Liver (tissue), 9 donors: ENCODE measurements around the gene CYSLTR2. TPM values are rescaled to one million over a fixed set of nuclear protein-coding genes. Genes with fewer than 3 reads are reported as not detected.

Source experiments
- DNase-seq: peaks from one replicate; pipeline ENCODE4 v3.0.0-alpha.2; 2017; ENCODE audit warnings: low spot score
- H3K27ac ChIP-seq, 2 donors: one replicate each; pipeline ENCODE4 v1.7.0; 2013; ENCODE audit warnings: inconsistent platforms in 2 of 2, low read length in 2 of 2, control low read depth in 1 of 2, low read depth in 1 of 2, mild to moderate bottlenecking in 1 of 2
- H3K27me3 ChIP-seq, 4 donors: one replicate each; pipeline versions ENCODE4 v1.6.1 to v1.7.0; 2013; ENCODE audit warnings: low read length in 3 of 4, inconsistent platforms in 1 of 4, mild to moderate bottlenecking in 1 of 4, moderate library complexity in 1 of 4; ENCODE audit not compliant: control insufficient read depth in 4 of 4, insufficient read depth in 4 of 4
- H3K36me3 ChIP-seq, 4 donors: one replicate each; pipeline versions ENCODE4 v1.6.1 to v1.7.0; 2013; ENCODE audit warnings: low read length in 3 of 4, mild to moderate bottlenecking in 3 of 4, low read depth in 1 of 4, moderate library complexity in 1 of 4; ENCODE audit not compliant: control insufficient read depth in 4 of 4, insufficient read depth in 3 of 4
- H3K4me1 ChIP-seq, 4 donors: one replicate each; pipeline versions ENCODE4 v1.6.1 to v1.7.0; 2013; ENCODE audit warnings: low read length in 3 of 4, mild to moderate bottlenecking in 3 of 4, moderate library complexity in 1 of 4; ENCODE audit not compliant: control insufficient read depth in 4 of 4, insufficient read depth in 4 of 4
- H3K4me3 ChIP-seq, 3 donors: one replicate each; pipeline versions ENCODE4 v1.6.1 to v1.7.0; 2013; ENCODE audit warnings: low read length in 3 of 3, control low read depth in 1 of 3, low read depth in 1 of 3, mild to moderate bottlenecking in 1 of 3
- H3K9ac ChIP-seq, 2 donors: one replicate each; pipeline ENCODE4 v1.7.0; 2013; ENCODE audit warnings: low read length in 2 of 2, mild to moderate bottlenecking in 2 of 2, moderate library complexity in 2 of 2, control low read depth in 1 of 2, low read depth in 1 of 2
- H3K9me3 ChIP-seq, 4 donors: one replicate each; pipeline versions ENCODE4 v1.6.1 to v1.7.0; 2013; ENCODE audit warnings: low read length in 3 of 4; ENCODE audit not compliant: control insufficient read depth in 4 of 4
- EGR1 ChIP-seq, 2 donors: IDR thresholded peaks; 2 replicates each; pipeline ENCODE4 v1.6.1; 2016 to 2018; ENCODE audit warnings: antibody characterized with exemption in 2 of 2, low read depth in 2 of 2
- FOXA1 ChIP-seq: IDR thresholded peaks from 2 replicates; pipeline ENCODE4 v1.6.1; 2016; ENCODE audit warnings: antibody characterized with exemption
- GABPA ChIP-seq, 2 donors: IDR thresholded peaks in 1 of 2; conservative IDR thresholded peaks in 1 of 2; 2 replicates each; pipeline ENCODE4 v1.6.1; 2016; ENCODE audit warnings: antibody characterized with exemption in 2 of 2, mild to moderate bottlenecking in 1 of 2, moderate library complexity in 1 of 2
- HNF4A ChIP-seq, 2 donors: conservative IDR thresholded peaks; 2 replicates each; pipeline ENCODE4 v1.6.1; 2016; ENCODE audit warnings: antibody characterized with exemption in 2 of 2, mild to moderate bottlenecking in 2 of 2
- HNF4G ChIP-seq: IDR thresholded peaks from 2 replicates; pipeline ENCODE4 v1.6.1; 2016; ENCODE audit warnings: antibody characterized with exemption
- JUND ChIP-seq, 2 donors: IDR thresholded peaks; 2 replicates each; pipeline ENCODE4 v1.6.1; 2016; ENCODE audit warnings: antibody characterized with exemption in 2 of 2
- NR2F2 ChIP-seq: IDR thresholded peaks from 2 replicates; pipeline ENCODE4 v1.6.1; 2016; ENCODE audit warnings: antibody characterized with exemption
- RAD21 ChIP-seq, 2 donors: IDR thresholded peaks; 2 replicates each; pipeline ENCODE4 v1.6.1; 2016; ENCODE audit warnings: antibody characterized with exemption in 2 of 2, mild to moderate bottlenecking in 2 of 2
- RXRA ChIP-seq, 2 donors: IDR thresholded peaks; 2 replicates each; pipeline ENCODE4 v1.6.1; 2017 to 2018; ENCODE audit warnings: antibody characterized with exemption in 2 of 2, mild to moderate bottlenecking in 1 of 2
- SP1 ChIP-seq: IDR thresholded peaks from 2 replicates; pipeline ENCODE4 v1.6.1; 2018; ENCODE audit warnings: antibody characterized with exemption, mild to moderate bottlenecking
- TAF1 ChIP-seq: conservative IDR thresholded peaks from 2 replicates; pipeline ENCODE4 v1.6.1; 2016; ENCODE audit warnings: antibody characterized with exemption, mild to moderate bottlenecking
- YY1 ChIP-seq: IDR thresholded peaks from 2 replicates; pipeline ENCODE4 v1.6.1; 2016; ENCODE audit warnings: antibody characterized with exemption, mild to moderate bottlenecking
- WGBS: extraction: QIAGEN DNeasy Blood & Tissue Kit; methylation state at CpG from one replicate; pipeline ENCODE4 v1.1.7; 2013; 5-methylcytosine and 5-hydroxymethylcytosine counted together
- polyA plus RNA-seq, 2 donors: library from polyadenylated mRNA; stranded (reverse) in 1 of 2; unstranded in 1 of 2; fragments of 200-250 nt in 1 of 2; fragments of >200 nt in 1 of 2; fragmentation: Nextera tagmentation in 1 of 2; extraction: Ambion mirVana in 1 of 2; gene quantifications; one replicate each; pipeline versions ENCODE4 v1.2.1 to v1.2.3, GENCODE V29; 2013 to 2015
- total RNA-seq, 2 donors: library from RNA; depleted of rRNA; stranded (reverse); fragments of >200 nt; gene quantifications; one replicate each; pipeline ENCODE4 v1.2.3, GENCODE V29; 2014
- TF ChIP-seq, protein P1 (sequence below): fragments of 150-350 bp; IDR thresholded peaks from 2 replicates; pipeline ENCODE4 v1.5.1; 2017; ENCODE audit warnings: improper control_type of control experiment, low read depth, low read length; ENCODE audit not compliant: missing input control
- TF ChIP-seq, protein P2 (sequence below): IDR thresholded peaks from 2 replicates; pipeline ENCODE4 v1.6.1; 2016; ENCODE audit warnings: antibody characterized with exemption
- TF ChIP-seq, protein P3 (sequence below): IDR thresholded peaks from 2 replicates; pipeline ENCODE4 v1.6.1; 2016; ENCODE audit warnings: antibody characterized with exemption, mild to moderate bottlenecking
- donor health status: healthy.
- donor health status: healthy.
- donor health status: healthy.
- donor health status: healthy.
- donor health status: healthy.

Gene CYSLTR2
- total and polyA plus RNA-seq, 4 donors, result 0.07 to 0.37 (median 0.15) TPM

DNA sequence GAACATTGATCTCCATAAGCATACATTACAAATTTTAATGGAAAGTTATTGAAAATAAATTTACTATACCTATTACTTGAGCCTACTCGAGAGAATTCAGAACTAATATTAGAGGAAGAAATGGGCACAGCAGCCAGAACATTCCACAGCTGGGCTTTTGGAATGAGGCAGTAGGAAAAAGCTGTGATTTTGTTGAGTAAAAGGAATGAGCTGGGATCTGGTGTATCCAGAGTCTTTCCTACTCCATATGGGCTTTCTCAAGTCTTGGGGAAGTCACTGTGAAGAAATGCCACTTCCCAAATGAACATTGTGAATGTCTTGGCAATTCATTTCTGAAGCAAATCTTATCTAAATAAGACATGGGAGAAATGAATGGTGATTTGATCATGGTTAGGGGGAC, 93.1 kb downstream of the CYSLTR2 start:
- no peaks in the 10 kb centered on the region for H3K4me1 ChIP-seq
- TF ChIP-seq NR2F2 (no peak), HNF4A (conservative IDR thresholded peaks at IDR 0.05) (no peak), RXRA (IDR thresholded peaks at IDR 0.05) (no peak), SP1 (no peak), RAD21 (IDR thresholded peaks at IDR 0.05) (no peak), HNF4G (no peak), EGR1 (IDR thresholded peaks at IDR 0.05; ENCODE audit: low read depth in 2 of 2) (no peak), FOXA1 (no peak)
- TF ChIP-seq, protein P1, sequence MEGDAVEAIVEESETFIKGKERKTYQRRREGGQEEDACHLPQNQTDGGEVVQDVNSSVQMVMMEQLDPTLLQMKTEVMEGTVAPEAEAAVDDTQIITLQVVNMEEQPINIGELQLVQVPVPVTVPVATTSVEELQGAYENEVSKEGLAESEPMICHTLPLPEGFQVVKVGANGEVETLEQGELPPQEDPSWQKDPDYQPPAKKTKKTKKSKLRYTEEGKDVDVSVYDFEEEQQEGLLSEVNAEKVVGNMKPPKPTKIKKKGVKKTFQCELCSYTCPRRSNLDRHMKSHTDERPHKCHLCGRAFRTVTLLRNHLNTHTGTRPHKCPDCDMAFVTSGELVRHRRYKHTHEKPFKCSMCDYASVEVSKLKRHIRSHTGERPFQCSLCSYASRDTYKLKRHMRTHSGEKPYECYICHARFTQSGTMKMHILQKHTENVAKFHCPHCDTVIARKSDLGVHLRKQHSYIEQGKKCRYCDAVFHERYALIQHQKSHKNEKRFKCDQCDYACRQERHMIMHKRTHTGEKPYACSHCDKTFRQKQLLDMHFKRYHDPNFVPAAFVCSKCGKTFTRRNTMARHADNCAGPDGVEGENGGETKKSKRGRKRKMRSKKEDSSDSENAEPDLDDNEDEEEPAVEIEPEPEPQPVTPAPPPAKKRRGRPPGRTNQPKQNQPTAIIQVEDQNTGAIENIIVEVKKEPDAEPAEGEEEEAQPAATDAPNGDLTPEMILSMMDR, result no peak
- TF ChIP-seq, protein P2, sequence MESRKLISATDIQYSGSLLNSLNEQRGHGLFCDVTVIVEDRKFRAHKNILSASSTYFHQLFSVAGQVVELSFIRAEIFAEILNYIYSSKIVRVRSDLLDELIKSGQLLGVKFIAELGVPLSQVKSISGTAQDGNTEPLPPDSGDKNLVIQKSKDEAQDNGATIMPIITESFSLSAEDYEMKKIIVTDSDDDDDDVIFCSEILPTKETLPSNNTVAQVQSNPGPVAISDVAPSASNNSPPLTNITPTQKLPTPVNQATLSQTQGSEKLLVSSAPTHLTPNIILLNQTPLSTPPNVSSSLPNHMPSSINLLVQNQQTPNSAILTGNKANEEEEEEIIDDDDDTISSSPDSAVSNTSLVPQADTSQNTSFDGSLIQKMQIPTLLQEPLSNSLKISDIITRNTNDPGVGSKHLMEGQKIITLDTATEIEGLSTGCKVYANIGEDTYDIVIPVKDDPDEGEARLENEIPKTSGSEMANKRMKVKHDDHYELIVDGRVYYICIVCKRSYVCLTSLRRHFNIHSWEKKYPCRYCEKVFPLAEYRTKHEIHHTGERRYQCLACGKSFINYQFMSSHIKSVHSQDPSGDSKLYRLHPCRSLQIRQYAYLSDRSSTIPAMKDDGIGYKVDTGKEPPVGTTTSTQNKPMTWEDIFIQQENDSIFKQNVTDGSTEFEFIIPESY, result no peak
- no peak overlapping the region for H3K4me3 ChIP-seq
- 84% methylated on average over 1 of the region's 1 CpG for WGBS
- no peaks in the 10 kb centered on the region for H3K36me3 ChIP-seq
- H3K9ac ChIP-seq, result no peak overlapping the region
- DNase-seq, result no peak
- no peaks in the 10 kb centered on the region for H3K27me3 ChIP-seq
- no peaks in the 10 kb centered on the region for H3K9me3 ChIP-seq
- H3K27ac ChIP-seq, result no peak overlapping the region

DNA sequence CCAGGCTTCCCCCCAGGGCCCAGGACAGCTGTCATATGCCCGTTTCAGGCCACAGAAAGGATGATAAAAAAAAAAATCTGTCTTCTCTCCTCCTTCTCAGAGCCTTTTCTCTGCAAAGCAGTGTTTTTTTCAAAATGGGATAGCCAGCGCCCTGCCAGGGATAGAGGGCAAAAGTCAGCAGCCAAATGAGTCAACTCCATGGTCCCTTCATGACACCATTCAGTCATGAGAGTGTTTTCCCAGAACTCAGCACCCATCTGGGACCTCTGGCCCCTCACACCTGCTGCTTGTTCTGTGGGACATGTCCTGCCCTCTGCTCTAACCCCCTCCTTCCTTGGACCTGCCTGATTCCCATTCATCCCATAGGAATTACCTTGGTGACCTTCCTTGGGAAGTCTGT, 95.0 kb downstream of the CYSLTR2 start:
- Histone ChIP-seq H3K9ac (no peak overlapping the region), H3K27ac (no peak overlapping the region), H3K36me3 (no peaks in the 10 kb centered on the region), H3K4me3 (no peak overlapping the region), H3K27me3 (no peaks in the 10 kb centered on the region), H3K4me1 (no peaks in the 10 kb centered on the region), H3K9me3 (no peaks in the 10 kb centered on the region)
- 62% methylated on average over 2 of the region's 2 CpGs for WGBS
- DNase-seq, result no peak
- TF ChIP-seq FOXA1 (no peak), HNF4A (conservative IDR thresholded peaks at IDR 0.05) (no peak), EGR1 (IDR thresholded peaks at IDR 0.05; ENCODE audit: low read depth in 2 of 2) (no peak), JUND (IDR thresholded peaks at IDR 0.05) (no peak), HNF4G (no peak), SP1 (no peak), YY1 (no peak), GABPA (IDR thresholded peaks at IDR 0.05 in 1 of 2, conservative IDR thresholded peaks at IDR 0.05 in 1 of 2) (no peak), TAF1 (no peak)
- TF ChIP-seq, protein P2, result no peak
- TF ChIP-seq, protein P1, result no peak
- TF ChIP-seq, protein P3, sequence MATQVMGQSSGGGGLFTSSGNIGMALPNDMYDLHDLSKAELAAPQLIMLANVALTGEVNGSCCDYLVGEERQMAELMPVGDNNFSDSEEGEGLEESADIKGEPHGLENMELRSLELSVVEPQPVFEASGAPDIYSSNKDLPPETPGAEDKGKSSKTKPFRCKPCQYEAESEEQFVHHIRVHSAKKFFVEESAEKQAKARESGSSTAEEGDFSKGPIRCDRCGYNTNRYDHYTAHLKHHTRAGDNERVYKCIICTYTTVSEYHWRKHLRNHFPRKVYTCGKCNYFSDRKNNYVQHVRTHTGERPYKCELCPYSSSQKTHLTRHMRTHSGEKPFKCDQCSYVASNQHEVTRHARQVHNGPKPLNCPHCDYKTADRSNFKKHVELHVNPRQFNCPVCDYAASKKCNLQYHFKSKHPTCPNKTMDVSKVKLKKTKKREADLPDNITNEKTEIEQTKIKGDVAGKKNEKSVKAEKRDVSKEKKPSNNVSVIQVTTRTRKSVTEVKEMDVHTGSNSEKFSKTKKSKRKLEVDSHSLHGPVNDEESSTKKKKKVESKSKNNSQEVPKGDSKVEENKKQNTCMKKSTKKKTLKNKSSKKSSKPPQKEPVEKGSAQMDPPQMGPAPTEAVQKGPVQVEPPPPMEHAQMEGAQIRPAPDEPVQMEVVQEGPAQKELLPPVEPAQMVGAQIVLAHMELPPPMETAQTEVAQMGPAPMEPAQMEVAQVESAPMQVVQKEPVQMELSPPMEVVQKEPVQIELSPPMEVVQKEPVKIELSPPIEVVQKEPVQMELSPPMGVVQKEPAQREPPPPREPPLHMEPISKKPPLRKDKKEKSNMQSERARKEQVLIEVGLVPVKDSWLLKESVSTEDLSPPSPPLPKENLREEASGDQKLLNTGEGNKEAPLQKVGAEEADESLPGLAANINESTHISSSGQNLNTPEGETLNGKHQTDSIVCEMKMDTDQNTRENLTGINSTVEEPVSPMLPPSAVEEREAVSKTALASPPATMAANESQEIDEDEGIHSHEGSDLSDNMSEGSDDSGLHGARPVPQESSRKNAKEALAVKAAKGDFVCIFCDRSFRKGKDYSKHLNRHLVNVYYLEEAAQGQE, result no peak
